Pancreas (tissue), 10 donors: ENCODE measurements around the gene CTCFL. TPM values are rescaled to one million over a fixed set of nuclear protein-coding genes. Genes with fewer than 3 reads are reported as not detected.

ENCODE experiments used
- ATAC-seq, 4 donors: fragments of 200-7000 bp; cut with Tn5 transposase; one replicate each; pipeline versions ENCODE4 v1.8.0 to v1.9.1; 2020; ENCODE audit warnings: mild to moderate bottlenecking in 4 of 4, moderate library complexity in 4 of 4
- DNase-seq, 6 donors: peaks; one replicate each; pipeline ENCODE4 v3.0.0-alpha.2; 2020
- FAIRE-seq: peaks from 2 replicates; lab custom pipeline; 2012; peaks lifted over from hg19 to GRCh38; lab: Jason Lieb, UNC
- H3K27ac ChIP-seq, 4 donors: fragments of 200-600 bp; sonication (generic); 1 replicate in 3 of 4; 2 replicates in 1 of 4; pipeline versions ENCODE4 v1.5.0 to v1.8.0; 2020
- H3K27me3 ChIP-seq, 4 donors: fragments of 200-600 bp; one replicate each; pipeline ENCODE4 v1.8.0; 2021
- H3K36me3 ChIP-seq, 3 donors: fragments of 200-600 bp; sonication (generic) in 1 of 3; one replicate each; pipeline versions ENCODE4 v1.5.0 to v1.8.0; 2020 to 2021
- H3K4me1 ChIP-seq, 3 donors: fragments of 200-600 bp; one replicate each; pipeline ENCODE4 v1.8.0; 2021
- H3K4me3 ChIP-seq, 4 donors: fragments of 200-600 bp; sonication (generic) in 2 of 4; one replicate each; pipeline versions ENCODE4 v1.5.0 to v1.8.0; 2020 to 2021
- H3K9me3 ChIP-seq, 4 donors: fragments of 200-600 bp; one replicate each; pipeline ENCODE4 v1.8.0; 2021
- CTCF ChIP-seq, 4 donors: fragments of 200-600 bp; sonication (generic) in 3 of 4; IDR thresholded peaks; one replicate each; pipeline versions ENCODE4 v1.5.0 to v1.8.0; 2021; ENCODE audit warnings: antibody characterized with exemption in 4 of 4
- WGBS, 2 donors: extraction: QIAGEN DNeasy Blood & Tissue Kit; methylation state at CpG; one replicate each; pipeline ENCODE4 v1.1.7; 2013; 5-methylcytosine and 5-hydroxymethylcytosine counted together
- intact Hi-C, 3 donors: fragments of 100-400 bp; cut with DNase I; formaldehyde crosslinking; loops; one replicate each; pipeline versions ENCODE4 v1.11.1 to v1.14.2; 2022
- polyA plus RNA-seq, 2 donors: library from polyadenylated mRNA; stranded (reverse); fragments of 200-250 nt; gene quantifications; one replicate each; pipeline ENCODE4 v1.2.3, GENCODE V29; 2013
- total RNA-seq, 6 donors: library from RNA; stranded (reverse); fragmentation: NEBNext Ultra II Directional in 4 of 6; extraction: Animal tissue kit (Norgen Biotek cat#: 25700) in 4 of 6; gene quantifications; one replicate each; pipeline versions ENCODE4 v1.2.1 to v1.2.4, GENCODE V29; 2021 to 2023
- donor health status: healthy with polysubstance abuse.
- donor health status: DM: no; HTN: no; CAD: no; lungs with moderate emphysema.
- donor health status: DM: no; HTN: no; CAD: no.
- donor health status: control.
- donor health status: control.
- donor health status: Bipolar disorder and iron deficiency.
- donor health status: DM: yes; HTN: yes; CAD: no.
- donor health status: DM: no; HTN: no; CAD: no.
- donor health status: DM: no; HTN: no; CAD: no.
- donor health status: DM: yes; HTN: yes; CAD: no.

Gene CTCFL
- total and polyA plus RNA-seq, 8 donors = 0.16 TPM; not detected in 7

- peaks cover 7 to 14% (median 9%) of the 10 kb centered on the region in 3 donors for H3K4me1 ChIP-seq
- peak; percentile 47 for FAIRE-seq
- intact Hi-C loops = no loop called here
- peak; percentile 60 to 88 (median 80) for DNase-seq
- H3K27me3 ChIP-seq = no peaks in the 10 kb centered on the region
- H3K4me3 ChIP-seq = no peak within 1 kb of the TSS
- TF ChIP-seq CTCF (IDR thresholded peaks at IDR 0.05) = no peak
- H3K36me3 ChIP-seq = no peaks in the 10 kb centered on the region
- no peaks in the 10 kb centered on the region for H3K9me3 ChIP-seq
- peak; percentile 89 to 96 (median 92) for ATAC-seq
- 22 to 26% methylated on average over 14 of the region's 14 CpGs for WGBS, 2 donors
- H3K27ac ChIP-seq = no peak within 1 kb of the TSS
These were observed 35.8 kb upstream of the CTCFL start, which contains the start of gene PCK1 for GRCh38 chr20:57560554-57561355. Gene PCK1, plus strand, starts transcription at chr20:57561110. Its CDS starts 302 bp downstream, at chr20:57561412.

- H3K4me1 ChIP-seq = peaks cover 7 to 14% (median 9%) of the 10 kb centered on the region in 3 donors
- DNase-seq = no peak
- WGBS, 2 donors = 71 to 78% methylated on average over 8 of the region's 8 CpGs
- FAIRE-seq = no peak
- no peak for TF ChIP-seq CTCF (IDR thresholded peaks at IDR 0.05)
- no peaks in the 10 kb centered on the region for H3K27me3 ChIP-seq
- intact Hi-C loops = no loop called here
- H3K36me3 ChIP-seq = no peaks in the 10 kb centered on the region
- no peak overlapping the region for H3K27ac ChIP-seq
- no peak overlapping the region for H3K4me3 ChIP-seq
- no peaks in the 10 kb centered on the region for H3K9me3 ChIP-seq
- peak in 1 of 4 donors; percentile 26 for ATAC-seq
These were observed 35.0 kb upstream of the CTCFL start for GRCh38 chr20:57559658-57560553.

GRCh38 chr20:57559289-57559634 is 34.3 kb upstream of the CTCFL start:
- ATAC-seq (no peak), DNase-seq (no peak), FAIRE-seq (no peak)
- Histone ChIP-seq H3K4me3 (no peak overlapping the region), H3K27me3 (no peaks in the 10 kb centered on the region), H3K27ac (no peak overlapping the region), H3K9me3 (no peaks in the 10 kb centered on the region), H3K4me1 (peaks cover 7 to 14% (median 9%) of the 10 kb centered on the region in 3 donors), H3K36me3 (no peaks in the 10 kb centered on the region)
- WGBS, 2 donors = 72 to 82% methylated on average over 10 of the region's 10 CpGs
- TF ChIP-seq CTCF (IDR thresholded peaks at IDR 0.05) = no peak
- intact Hi-C loops = no loop called here

- Histone ChIP-seq H3K9me3 (no peaks in the 10 kb centered on the region), H3K27me3 (no peaks in the 10 kb centered on the region), H3K36me3 (no peaks in the 10 kb centered on the region), H3K4me1 (peaks cover 7 to 14% (median 9%) of the 10 kb centered on the region in 3 donors), H3K4me3 (no peak overlapping the region), H3K27ac (no peak overlapping the region)
- no peak for ATAC-seq
- no peak for FAIRE-seq
- no peak for TF ChIP-seq CTCF (IDR thresholded peaks at IDR 0.05)
- intact Hi-C loops = no loop called here
- no peak for DNase-seq
- 36 to 42% methylated on average over 15 of the region's 15 CpGs for WGBS, 2 donors
These were observed 33.8 kb upstream of the CTCFL start for GRCh38 chr20:57558614-57559288.
